GM21576 (cell line): ENCODE data around the gene SLIT1.

Experiments used
- ATAC-seq: cut with Tn5 transposase; IDR thresholded peaks from one replicate; pipeline ENCODE4 v1.9.1; 2021; ENCODE audit warnings: mild to moderate bottlenecking, moderate library complexity; ENCODE audit not compliant: unreplicated experiment

Gene SLIT1

DNA sequence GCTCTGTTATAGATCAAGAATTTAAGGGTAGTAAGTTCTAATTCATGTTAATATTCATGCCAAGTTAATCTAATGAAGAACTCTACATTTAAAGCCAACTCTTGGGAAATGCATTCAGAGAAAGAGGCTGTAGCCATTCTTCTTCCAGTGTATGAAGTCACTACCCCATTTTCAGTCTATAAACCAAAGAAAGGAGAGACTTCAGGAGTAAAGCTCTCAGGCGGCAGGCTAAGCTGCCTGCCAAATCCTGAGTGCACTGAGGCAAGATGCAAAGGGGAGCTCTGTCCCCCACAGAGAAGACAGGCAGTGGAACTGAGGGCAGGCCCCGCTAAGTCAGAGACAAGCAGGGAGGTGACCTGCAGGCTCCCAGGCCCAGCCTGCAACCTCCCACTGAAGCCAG, 41.5 kb downstream of the SLIT1 start:
- ATAC-seq: no peak

GRCh38 chr10:97142834-97143233, 42.9 kb downstream of the SLIT1 start:
- no peak for ATAC-seq

DNA sequence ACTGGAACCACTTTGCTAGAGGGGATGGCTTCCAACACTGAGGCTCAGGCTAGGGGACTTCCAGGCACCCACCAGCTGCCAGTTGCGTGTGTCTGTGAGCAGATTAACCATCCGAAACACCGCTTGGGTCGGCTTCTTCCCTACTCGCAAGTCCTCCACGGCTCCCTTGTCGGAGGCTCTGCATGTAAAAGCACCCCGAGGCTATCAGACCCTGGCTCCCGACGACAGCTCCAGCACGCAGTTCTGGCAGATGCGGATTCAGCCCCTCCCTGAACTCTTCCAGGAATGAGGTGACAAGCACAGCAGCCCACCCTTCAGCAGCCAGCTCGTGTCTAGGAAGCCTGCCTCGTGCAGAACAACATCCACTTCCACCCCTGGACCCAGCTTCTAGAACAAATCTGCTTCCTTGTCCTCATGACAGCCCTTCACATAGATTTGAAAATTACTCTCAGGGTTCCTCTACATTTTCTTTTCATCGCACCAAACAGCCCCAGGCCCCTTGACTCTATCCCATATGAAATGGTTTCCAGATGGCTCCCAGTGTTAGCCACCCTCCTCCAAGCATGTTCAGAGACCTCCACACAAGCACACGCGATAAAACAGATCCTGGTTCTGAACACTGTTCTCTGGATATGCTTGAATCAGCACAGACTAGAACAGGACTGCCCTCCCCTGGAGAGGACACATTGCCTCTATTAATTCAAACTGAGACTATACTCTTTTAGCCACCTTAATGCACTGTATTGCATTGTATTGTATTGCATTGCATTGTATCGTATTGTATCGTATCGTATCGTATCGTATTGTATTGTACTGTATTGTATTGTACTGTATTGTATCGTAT, 44.6 kb downstream of the SLIT1 start:
- ATAC-seq: no peak

DNA sequence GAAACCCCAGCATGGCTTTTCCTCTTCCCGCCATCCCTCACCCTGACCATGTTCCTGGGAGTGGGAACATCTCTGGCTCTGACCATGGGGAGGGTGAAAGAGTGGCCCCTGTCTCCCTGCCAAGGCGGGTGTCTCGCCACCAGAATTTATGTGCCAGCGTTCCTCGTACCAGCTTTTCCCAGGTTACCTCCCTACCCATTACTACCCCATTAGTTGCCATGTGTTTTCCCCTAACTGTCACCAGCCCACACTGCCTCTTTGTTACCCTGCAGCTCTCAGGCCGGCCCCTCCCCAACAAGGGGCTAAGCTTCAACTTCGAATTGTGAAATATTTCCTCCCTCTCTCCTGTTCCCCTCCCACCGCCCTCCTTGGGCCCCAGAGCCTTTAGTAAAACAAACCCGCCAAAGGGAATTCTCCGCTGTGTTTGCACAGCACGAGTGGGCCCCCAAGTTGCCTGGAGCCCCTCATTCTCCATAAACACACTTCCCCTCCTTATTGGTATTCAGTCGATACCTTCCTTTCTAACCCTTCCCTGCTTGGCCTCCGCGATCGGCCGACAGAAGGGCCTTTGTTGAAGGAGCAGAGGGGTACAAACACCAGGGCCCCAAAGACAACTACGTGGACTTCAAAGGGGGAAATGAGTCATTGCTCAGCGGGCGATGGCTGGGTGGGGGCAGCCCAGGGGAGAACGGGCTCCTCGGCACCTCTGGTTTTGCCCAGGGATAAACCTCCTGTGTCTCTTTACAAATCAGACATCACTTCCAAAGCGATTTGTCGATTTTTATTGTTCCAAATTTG, 45.5 kb downstream of the SLIT1 start:
- no peak for ATAC-seq

DNA sequence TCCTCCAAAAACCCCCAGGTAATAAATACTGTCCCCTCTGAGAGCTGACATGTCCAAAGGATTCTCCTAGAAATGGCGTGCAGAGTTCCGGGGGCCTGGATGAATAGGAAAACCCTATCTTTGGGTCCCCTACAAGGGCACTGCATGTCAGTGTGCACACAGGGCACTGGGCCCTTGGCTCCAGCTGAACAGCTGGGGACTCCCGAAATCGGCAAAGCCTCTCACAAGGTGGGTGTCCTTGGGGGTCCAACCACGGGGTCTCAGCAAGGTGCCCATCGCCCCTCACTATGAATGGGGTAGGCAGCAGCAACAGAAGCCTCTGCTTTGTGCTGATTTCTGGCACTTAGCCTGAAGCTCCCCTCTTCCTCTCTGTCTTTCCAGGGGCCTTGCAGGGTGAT, 46.1 kb downstream of the SLIT1 start:
- ATAC-seq: no peak

DNA sequence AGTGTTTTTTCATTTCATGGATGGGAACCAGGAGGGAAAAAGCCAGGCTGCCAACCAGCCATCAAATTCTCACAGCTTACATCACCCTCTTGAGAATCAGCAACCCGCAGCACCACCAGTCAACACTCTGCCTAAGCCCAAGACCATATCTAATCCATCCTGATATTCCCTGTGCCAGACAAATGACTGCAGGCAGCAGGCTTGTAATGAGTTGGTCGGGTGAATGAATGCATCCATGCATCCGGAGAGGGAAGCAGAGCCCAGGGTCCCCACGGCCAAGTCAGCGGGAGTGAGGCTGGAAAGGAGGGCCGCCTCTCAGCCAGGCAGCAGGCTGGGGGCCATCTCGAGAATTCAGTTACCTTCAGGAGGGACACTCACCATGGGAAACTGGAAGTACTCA, 46.9 kb downstream of the SLIT1 start:
- ATAC-seq: no peak

DNA sequence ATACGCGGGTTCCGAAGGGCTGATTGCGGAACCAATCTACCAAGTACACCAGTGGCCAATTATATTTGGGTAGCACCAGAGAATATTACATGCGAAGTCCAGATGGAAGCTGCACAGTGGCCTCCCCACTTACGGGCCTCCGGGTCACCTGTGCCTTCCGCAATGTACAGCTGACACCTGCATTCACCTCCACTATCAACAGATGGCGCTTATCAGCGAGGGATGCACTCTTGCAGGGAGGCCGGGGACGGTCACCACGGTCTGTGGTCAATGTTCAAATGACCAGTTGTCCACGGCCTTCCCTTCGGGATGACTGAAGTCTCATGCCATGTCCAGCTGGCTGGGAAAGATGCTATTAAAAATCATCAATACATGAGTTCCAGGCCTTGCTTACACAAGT, 47.6 kb downstream of the SLIT1 start:
- no peak for ATAC-seq

DNA sequence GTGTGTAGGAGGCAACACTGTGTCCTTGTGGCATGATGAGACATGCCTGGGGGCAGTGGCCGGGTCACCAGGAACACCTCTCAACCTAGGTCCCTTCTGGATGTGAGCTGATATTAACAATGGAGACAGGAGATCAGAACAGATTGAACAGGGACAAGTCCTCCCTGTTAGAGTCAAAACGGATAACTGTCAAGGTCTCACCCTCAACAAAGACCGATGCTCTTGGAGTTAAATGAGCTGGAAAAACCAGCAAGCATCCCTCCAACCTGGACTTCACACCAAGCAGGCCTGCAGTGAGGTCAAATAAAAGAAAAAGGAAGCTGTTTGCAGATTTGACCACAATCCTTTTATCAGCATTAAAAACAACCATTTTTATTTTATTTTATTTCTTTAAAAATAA, 49.0 kb downstream of the SLIT1 start:
- no peak for ATAC-seq

GRCh38 chr10:97135464-97135863, 50.3 kb downstream of the SLIT1 start:
- no peak for ATAC-seq

DNA sequence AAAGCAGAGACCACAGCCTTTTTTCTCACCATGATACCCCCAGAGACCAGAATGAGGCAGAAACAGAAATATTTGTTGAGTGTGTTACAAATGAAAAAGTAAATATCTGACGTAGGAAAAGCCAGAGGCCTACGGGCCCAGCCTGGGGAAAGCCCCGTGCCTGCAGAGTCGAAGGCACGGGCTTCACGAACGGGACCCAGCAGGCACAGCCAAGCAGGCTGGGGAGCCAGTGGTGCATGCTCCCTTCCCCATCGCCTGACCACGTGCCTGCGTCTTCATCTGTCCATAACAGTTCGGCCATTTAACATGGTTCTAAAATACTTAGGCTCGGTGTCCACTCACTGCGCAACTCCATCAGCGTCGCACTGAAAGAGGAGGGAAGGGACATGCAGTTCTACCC, 50.8 kb downstream of the SLIT1 start:
- no peak for ATAC-seq

DNA sequence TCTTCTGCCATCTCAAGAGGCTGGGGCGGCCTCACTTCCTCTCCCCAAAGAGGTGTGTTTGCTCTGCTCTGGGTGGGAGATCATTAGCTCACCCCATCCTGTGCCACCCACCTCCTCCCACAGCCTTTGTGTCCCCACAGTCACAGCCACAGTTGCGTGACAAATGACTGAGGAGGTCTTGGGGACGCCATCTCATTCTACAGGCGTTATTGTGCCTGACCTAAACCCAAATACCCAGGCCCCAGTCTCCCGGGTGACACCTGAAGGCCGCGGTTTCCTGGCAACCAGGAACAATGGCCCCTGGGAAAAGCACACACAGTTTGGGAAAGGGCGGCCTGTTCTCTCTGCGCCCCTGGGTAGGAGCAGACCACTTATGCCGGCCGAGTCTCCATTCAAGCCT, 51.6 kb downstream of the SLIT1 start:
- no peak for ATAC-seq

DNA sequence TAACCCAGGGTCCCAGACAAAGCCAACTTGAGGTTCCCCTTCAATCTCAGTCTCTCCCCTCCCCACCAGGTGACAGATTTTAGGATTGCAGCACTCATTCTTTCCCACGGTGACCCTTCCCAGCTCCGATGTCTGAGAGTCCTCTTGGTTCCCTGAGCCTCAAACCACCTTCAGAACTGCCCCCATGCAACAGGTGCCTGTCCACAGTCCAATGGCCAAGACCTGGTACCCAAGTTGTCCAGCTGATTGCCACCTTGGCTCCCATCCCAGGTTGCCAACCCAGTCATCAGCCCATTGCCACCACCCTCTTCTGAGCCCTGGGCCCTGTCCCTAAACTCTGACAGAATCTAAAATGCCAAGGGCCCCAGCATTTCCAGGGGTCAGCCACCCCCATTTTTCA, 53.5 kb downstream of the SLIT1 start:
- no peak for ATAC-seq

- ATAC-seq: no peak
These were observed 54.1 kb downstream of the SLIT1 start for GRCh38 chr10:97131666-97132065.

- no peak for ATAC-seq
These were observed 54.6 kb downstream of the SLIT1 start for GRCh38 chr10:97131181-97131628.

DNA sequence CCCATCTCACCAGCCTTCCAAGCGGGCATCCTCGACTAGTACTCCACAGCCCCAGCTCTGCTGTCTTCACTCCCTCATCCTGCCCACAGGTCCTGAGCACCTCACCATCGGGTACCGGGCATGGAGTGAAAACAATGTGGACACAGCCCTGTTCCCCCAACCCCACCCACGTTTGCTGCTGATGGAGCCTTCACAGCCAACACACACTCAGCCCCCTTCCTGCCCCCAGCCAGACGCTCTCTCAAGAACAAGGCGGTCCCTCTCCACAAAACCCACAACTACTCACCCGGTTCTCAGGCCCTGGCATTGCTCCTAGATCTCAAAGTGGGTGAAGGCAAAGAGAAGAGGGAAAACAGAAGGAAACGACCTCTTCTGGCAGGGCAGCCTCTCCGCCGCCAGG, 56.1 kb downstream of the SLIT1 start:
- no peak for ATAC-seq

GRCh38 chr10:97128516-97129154, 57.1 kb downstream of the SLIT1 start:
- no peak for ATAC-seq

GRCh38 chr10:97128039-97128492, 57.7 kb downstream of the SLIT1 start:
- ATAC-seq: no peak

DNA sequence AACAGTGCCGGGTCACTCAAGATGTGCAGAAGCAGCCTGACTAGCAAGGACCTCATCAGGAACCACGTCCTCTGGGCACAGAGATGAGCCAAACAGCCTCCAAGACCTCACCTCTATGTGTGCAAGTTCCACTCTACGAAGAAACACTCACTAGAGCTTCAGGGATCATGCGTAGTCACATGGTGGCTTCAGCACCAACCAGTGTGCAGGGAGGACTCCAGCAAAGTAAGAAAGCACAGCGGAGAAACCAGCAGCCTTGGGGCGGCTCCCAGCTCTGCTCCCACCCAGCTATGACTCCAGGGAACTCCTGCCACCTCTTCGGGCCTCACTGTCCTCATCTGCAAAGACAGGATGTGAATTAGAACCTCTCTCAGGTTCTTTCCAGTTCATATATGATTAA, 58.2 kb downstream of the SLIT1 start:
- ATAC-seq: no peak

- ATAC-seq: no peak
These were observed 61.5 kb downstream of the SLIT1 start for GRCh38 chr10:97124211-97124610.

DNA sequence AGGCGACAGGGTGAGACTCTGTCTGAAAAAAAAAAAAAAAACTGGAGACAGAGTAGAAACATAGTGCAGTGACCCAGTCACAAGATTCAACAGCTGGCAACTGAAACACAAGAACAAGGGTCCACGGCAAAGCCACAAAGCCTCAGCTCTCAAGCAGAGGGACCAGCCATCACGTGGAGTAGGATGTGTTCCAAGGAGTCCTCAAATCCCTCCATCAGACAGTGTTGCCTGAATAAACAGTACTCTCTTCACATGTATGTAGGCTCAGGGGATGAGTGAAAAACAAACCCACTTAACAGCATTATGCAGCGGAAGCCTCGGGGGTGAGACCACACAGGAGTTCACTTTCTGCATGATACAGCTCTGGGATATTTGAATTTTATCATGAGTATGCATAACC, 62.0 kb downstream of the SLIT1 start:
- ATAC-seq: no peak

DNA sequence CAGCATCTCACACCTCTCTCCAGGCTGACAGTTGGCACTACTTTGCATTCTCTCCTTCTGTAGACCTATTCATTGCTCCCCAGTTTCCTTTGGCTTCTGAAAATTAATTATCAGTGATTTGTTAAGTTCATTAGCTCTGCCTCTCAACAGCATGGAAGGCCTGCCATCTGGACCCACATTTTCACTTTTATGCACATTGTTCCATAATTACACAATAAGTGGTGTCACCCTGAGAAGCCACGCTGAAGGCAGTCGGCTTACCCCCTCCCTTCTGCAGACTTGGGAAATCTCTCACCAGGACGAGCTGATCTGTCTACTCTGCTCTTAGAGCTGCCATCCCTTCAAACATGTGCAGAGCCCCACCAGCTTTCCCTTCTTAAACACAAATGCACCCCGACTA, 64.7 kb downstream of the SLIT1 start:
- no peak for ATAC-seq

DNA sequence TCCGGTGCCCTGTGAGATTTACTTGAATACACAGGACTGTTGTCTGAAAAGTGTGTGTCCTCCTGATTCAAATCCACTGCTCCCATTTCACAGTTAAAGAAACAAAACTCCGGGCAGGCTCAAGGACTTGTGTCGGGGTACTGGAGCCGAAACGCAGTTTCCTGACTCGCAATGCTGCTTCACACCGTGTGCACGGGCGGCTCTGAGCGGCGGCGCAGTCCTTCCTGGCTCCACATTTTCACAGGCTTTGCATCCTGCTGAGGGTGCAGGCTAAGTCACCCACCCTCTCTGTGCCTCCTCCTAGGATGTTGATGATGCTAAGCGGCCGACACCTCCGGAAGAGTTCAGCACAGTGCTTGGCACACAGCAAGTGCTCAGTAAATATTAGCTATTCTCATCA, 65.4 kb downstream of the SLIT1 start:
- no peak for ATAC-seq
